WTC11 (cell line): ENCODE results near the gene TRMT44.

Experiments used
- ATF3 ChIP-seq: sonication (generic); formaldehyde crosslinking; conservative IDR thresholded peaks from 2 replicates; pipeline ENCODE4 v1.8.1; 2022; ENCODE audit warnings: mild to moderate bottlenecking, missing genetic modification reagents
- CTCF ChIP-seq: fragments of 200-600 bp; IDR thresholded peaks from 2 replicates; pipeline ENCODE4 v1.8.0; 2022; ENCODE audit warnings: antibody characterized with exemption
- ESRRA ChIP-seq: sonication (generic); formaldehyde crosslinking; IDR thresholded peaks from 2 replicates; pipeline ENCODE4 v1.8.1; 2022; ENCODE audit warnings: mild to moderate bottlenecking, missing genetic modification reagents, borderline replicate concordance
- ETV6 ChIP-seq: sonication (generic); formaldehyde crosslinking; IDR thresholded peaks from 2 replicates; pipeline ENCODE4 v1.8.1; 2022; ENCODE audit warnings: mild to moderate bottlenecking, missing genetic modification reagents
- FOXK1 ChIP-seq: sonication (generic); formaldehyde crosslinking; IDR thresholded peaks from 2 replicates; pipeline ENCODE4 v1.8.0; 2022; ENCODE audit warnings: mild to moderate bottlenecking, moderate library complexity, missing genetic modification reagents
- FOXP4 ChIP-seq: sonication (generic); formaldehyde crosslinking; IDR thresholded peaks from 2 replicates; pipeline ENCODE4 v1.8.0; 2022; ENCODE audit warnings: mild to moderate bottlenecking, missing genetic modification reagents
- JUN ChIP-seq: sonication (generic); formaldehyde crosslinking; IDR thresholded peaks from 2 replicates; pipeline ENCODE4 v1.8.0; 2023; ENCODE audit warnings: mild to moderate bottlenecking, missing genetic modification reagents
- MAX ChIP-seq: sonication (generic); formaldehyde crosslinking; IDR thresholded peaks from 2 replicates; pipeline ENCODE4 v1.8.0; 2022; ENCODE audit warnings: mild to moderate bottlenecking, missing genetic modification reagents
- NFYB ChIP-seq: sonication (generic); formaldehyde crosslinking; conservative IDR thresholded peaks from 2 replicates; pipeline ENCODE4 v1.8.0; 2022; ENCODE audit warnings: low read depth, missing genetic modification reagents
- SOX15 ChIP-seq: fragments of 250-450 bp; sonication (Bioruptor Pico); IDR thresholded peaks from 2 replicates; pipeline ENCODE4 v1.9.0; 2021; ENCODE audit warnings: mild to moderate bottlenecking
- SP1 ChIP-seq: sonication (generic); formaldehyde crosslinking; conservative IDR thresholded peaks from 2 replicates; pipeline ENCODE4 v1.8.1; 2022; ENCODE audit warnings: missing genetic modification reagents
- TEAD4 ChIP-seq: sonication (generic); formaldehyde crosslinking; IDR thresholded peaks from 2 replicates; pipeline ENCODE4 v1.8.0; 2022; ENCODE audit warnings: mild to moderate bottlenecking, missing genetic modification reagents
- USF1 ChIP-seq: sonication (generic); formaldehyde crosslinking; IDR thresholded peaks from 2 replicates; pipeline ENCODE4 v1.8.0; 2022; ENCODE audit warnings: mild to moderate bottlenecking, missing genetic modification reagents
- ZNF121 ChIP-seq: sonication (generic); formaldehyde crosslinking; IDR thresholded peaks from 2 replicates; pipeline ENCODE4 v1.8.0; 2023; ENCODE audit warnings: missing genetic modification reagents

GRCh38 chr4:8461616-8462015 lies 21.0 kb downstream of the TRMT44 start:
- no peak for TF ChIP-seq CTCF
- TF ChIP-seq NFYB (CRISPR knock-in tag), result no peak
- TF ChIP-seq SP1 (CRISPR knock-in tag), result no peak
- no peak for TF ChIP-seq SOX15 (CRISPR knock-in tag)
- TF ChIP-seq ZNF121 (CRISPR knock-in tag), result no peak
- no peak for TF ChIP-seq ESRRA (CRISPR knock-in tag)
- no peak for TF ChIP-seq FOXK1
- TF ChIP-seq USF1 (CRISPR knock-in tag), result no peak
- no peak for TF ChIP-seq ETV6 (CRISPR knock-in tag)
- TF ChIP-seq ATF3 (CRISPR knock-in tag), result no peak
- TF ChIP-seq FOXP4 (CRISPR knock-in tag), result no peak
- no peak for TF ChIP-seq MAX (CRISPR knock-in tag)
- no peak for TF ChIP-seq JUN (CRISPR knock-in tag)
- no peak for TF ChIP-seq TEAD4
